ENCODE measurements around the gene FXR2.

Gene FXR2

DNA sequence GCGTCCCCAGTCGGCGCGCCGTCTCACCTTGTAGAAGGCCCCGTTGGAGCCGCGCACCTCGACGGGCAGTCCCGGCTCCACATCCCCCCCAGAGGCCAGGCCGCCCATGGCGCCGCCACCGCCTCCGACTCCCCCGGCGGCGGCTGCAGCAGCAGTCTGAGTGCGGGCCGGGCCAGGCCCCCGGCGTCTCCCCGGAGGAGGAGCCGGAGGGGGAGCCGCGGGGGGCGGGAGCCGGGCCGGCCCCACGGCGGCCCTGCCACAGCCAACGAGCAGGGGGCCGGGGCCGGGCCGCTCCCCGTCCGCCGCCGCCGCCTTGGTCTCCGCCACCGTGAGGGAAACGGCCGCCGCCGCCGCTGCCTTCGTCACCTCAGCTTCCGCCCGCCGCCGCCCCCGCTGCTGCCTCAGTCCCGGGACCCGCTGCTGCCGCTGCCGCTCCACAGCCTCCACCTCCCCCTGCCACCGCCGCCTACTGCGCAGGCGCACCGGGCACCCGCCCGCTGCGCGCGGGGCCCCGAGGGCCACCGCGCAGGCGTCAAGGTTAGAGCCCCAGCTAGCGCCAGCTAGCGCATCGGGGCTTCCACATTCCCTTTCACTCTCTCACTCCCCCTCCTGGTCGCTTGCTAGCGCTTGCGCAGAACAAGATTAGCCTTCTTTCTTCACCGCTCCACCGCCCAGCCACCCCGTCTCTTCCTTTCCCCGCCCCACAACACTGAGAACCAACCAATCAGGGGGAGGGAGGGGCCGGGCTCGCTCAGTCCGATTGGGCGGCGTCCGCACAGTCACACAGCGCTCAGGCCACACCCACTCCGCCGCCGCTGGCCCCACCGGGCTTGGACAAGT lies at the start of gene FXR2:
Gene FXR2 (minus strand): TSS at position 473 of the 840 bp plus-strand sequence. CDS start 365 bp downstream, at position 108.
- TF ChIP-seq SUZ12 (IDR thresholded peaks at IDR 0.05) (no peak), LEF1 (IDR thresholded peaks at IDR 0.05; ENCODE audit: borderline replicate concordance) (no peak), FOXA1 (IDR thresholded peaks at IDR 0.05) (no peak), CTBP1 (IDR thresholded peaks at IDR 0.05; ENCODE audit: borderline replicate concordance) (no peak), TARDBP (IDR thresholded peaks at IDR 0.05) (no peak), NFRKB (IDR thresholded peaks at IDR 0.05) (no peak), BHLHE40 (IDR thresholded peaks at IDR 0.05; ENCODE audit: borderline replicate concordance) (no peak), FOXM1 (IDR thresholded peaks at IDR 0.05; ENCODE audit: borderline replicate concordance) (no peak), SP1 (IDR thresholded peaks at IDR 0.05) (no peak), FOXK2 (IDR thresholded peaks at IDR 0.05) (no peak)
- POLR2A ChIA-PET, result interaction anchor here (0.6 to 4.4 kb wide), 15 partner anchors 10 to 102 kb away, joined by 3 to 40 read pairs (median 5); partner anchors contain the start of genes ATP1B2, DNAH2, MPDU1 and SAT2
- CTCF ChIA-PET, result interaction anchor here (0.6 to 1.5 kb wide), 8 partner anchors 12 to 834 kb away, joined by 3 to 6 read pairs (median 4); partner anchors contain the start of genes TP53 and WRAP53
- peak; percentile 99 for DNase-seq (ENCODE audit: extremely low spot score)

DNA sequence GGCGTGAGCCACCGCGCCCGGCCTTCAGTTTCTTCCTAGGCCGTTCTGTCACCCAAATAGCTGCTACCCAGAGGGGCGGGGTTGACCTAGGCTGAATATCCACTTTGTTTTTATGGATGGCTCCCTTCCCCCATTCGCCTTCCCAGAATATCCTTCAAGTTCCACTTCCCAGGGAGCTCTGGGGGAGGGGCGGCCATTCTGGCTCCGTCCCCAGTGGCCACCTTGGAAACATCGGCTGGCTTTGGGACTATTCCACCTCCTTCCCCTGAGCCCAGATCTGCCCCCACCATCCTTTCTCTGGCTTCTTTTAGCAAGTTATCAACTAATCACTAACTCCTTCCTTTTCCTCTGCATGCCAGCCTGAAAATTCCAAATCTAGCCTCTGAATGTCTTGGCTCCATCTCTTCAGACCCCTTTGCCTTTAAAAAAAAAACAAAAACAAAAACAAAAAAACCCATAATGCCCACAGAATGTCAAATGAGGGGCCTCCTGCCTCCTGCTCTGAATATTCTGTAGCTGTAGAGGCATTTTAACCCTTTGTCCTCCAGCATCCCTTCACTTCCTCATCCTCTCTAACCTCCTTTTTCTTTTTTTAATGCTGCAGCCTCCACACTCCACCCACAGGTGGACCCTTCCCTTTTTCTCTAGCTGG lies 42.4 kb upstream of the FXR2 start:
- no peak for TF ChIP-seq FOXM1 (IDR thresholded peaks at IDR 0.05; ENCODE audit: borderline replicate concordance)
- no peak for TF ChIP-seq NFRKB (IDR thresholded peaks at IDR 0.05)
- TF ChIP-seq HDGF (IDR thresholded peaks at IDR 0.05; ENCODE audit: borderline replicate concordance), result no peak
- TF ChIP-seq, protein P1, sequence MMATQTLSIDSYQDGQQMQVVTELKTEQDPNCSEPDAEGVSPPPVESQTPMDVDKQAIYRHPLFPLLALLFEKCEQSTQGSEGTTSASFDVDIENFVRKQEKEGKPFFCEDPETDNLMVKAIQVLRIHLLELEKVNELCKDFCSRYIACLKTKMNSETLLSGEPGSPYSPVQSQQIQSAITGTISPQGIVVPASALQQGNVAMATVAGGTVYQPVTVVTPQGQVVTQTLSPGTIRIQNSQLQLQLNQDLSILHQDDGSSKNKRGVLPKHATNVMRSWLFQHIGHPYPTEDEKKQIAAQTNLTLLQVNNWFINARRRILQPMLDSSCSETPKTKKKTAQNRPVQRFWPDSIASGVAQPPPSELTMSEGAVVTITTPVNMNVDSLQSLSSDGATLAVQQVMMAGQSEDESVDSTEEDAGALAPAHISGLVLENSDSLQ (IDR thresholded peaks at IDR 0.05), result no peak
- no peak for TF ChIP-seq TARDBP (IDR thresholded peaks at IDR 0.05)
- TF ChIP-seq SUZ12 (IDR thresholded peaks at IDR 0.05), result no peak
- TF ChIP-seq CTBP1 (IDR thresholded peaks at IDR 0.05; ENCODE audit: borderline replicate concordance), result no peak
- no peak for TF ChIP-seq L3MBTL2 (conservative IDR thresholded peaks at IDR 0.05)
- TF ChIP-seq ARNT (IDR thresholded peaks at IDR 0.05), result no peak
- TF ChIP-seq SP1 (IDR thresholded peaks at IDR 0.05), result no peak
- ChIA-PET POLR2A (interaction anchor here (1.1 to 10.6 kb wide), 4 partner anchors 22 to 43 kb away, joined by 3 to 143 read pairs (median 6); partner anchors contain the start of genes SAT2, TP53 and WRAP53), CTCF (interaction anchor here (0.6 to 0.7 kb wide), 2 partner anchors 200 to 531 kb away, joined by 4 read pairs; partner anchors contain the start of gene NAA38)
- peak; percentile 55 for DNase-seq (ENCODE audit: extremely low spot score)

DNA sequence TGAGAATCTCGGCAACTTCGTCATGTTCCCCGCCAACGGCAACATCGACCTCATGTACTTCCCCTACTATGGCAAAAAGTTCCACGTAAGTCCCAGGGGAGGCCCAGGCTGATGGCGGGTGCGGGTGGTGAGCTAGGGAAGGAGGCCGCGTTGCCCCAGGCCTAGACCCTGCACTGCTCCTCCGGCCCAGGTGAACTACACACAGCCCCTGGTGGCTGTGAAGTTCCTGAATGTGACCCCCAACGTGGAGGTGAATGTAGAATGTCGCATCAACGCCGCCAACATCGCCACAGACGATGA lies 40.8 kb upstream of the FXR2 start:
- ChIA-PET CTCF (interaction anchor here (1.2 kb wide), 1 partner anchor 23 kb away, joined by 4 read pairs; no protein-coding TSS in a partner anchor), POLR2A (interaction anchor here (1.4 to 10.6 kb wide), 2 partner anchors 31 to 71 kb away, joined by 5 to 143 read pairs; partner anchors contain the start of genes MPDU1, TP53 and WRAP53)

DNA sequence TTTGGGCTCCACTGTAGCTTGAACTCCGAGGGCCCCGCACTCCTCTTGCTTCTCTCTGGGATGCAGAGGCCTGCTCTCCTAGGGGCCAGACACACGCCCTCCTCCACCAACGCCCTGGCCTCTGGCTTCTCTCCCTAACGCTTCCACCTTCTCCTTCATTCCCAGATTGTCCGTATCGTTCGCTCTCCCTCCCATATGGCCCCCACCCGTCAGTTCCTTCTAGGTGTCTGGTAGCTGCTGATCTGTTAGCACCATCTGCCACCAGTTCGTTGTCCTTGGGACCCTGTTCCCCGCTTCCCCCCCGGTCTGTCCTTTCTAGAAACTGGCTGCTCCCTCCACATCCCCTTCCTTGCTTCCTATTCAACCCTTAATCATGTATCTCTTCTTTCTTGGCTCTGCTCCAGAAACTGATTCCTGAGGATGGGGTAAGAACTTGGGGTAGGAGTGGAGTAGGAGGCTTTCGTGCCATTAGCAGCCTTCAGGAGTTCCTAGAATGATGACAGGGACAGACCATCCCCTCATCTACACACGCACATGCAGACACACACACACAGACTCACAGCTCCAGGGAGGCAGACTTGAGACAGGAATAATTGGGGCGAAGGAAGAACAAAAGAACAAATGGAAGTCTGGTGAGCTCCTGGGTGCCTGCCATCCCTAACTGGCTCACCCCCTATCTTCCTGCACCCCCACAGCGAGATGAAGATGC lies 40.3 kb upstream of the FXR2 start:
- POLR2A ChIA-PET, result interaction anchor here (1.4 to 10.6 kb wide), 2 partner anchors 31 to 71 kb away, joined by 5 to 143 read pairs; partner anchors contain the start of genes MPDU1, TP53 and WRAP53
- CTCF ChIA-PET, result interaction anchor here (0.6 kb wide), 1 partner anchor 22 kb away, joined by 3 read pairs; no protein-coding TSS in a partner anchor
- DNase-seq (ENCODE audit: extremely low spot score), result no peak
- TF ChIP-seq FOXK2 (IDR thresholded peaks at IDR 0.05) (no peak), ELF4 (IDR thresholded peaks at IDR 0.05) (no peak), FOXM1 (IDR thresholded peaks at IDR 0.05; ENCODE audit: borderline replicate concordance) (no peak), HDGF (IDR thresholded peaks at IDR 0.05; ENCODE audit: borderline replicate concordance) (no peak), L3MBTL2 (conservative IDR thresholded peaks at IDR 0.05) (no peak), LEF1 (IDR thresholded peaks at IDR 0.05; ENCODE audit: borderline replicate concordance) (no peak), SP1 (IDR thresholded peaks at IDR 0.05) (no peak), SUZ12 (IDR thresholded peaks at IDR 0.05) (no peak), CTBP1 (IDR thresholded peaks at IDR 0.05; ENCODE audit: borderline replicate concordance) (no peak), NFRKB (IDR thresholded peaks at IDR 0.05) (no peak), FOXA1 (IDR thresholded peaks at IDR 0.05) (no peak), TARDBP (IDR thresholded peaks at IDR 0.05) (no peak), ZNF384 (IDR thresholded peaks at IDR 0.05) (no peak), ARNT (IDR thresholded peaks at IDR 0.05) (no peak), BHLHE40 (IDR thresholded peaks at IDR 0.05; ENCODE audit: borderline replicate concordance) (no peak)
- TF ChIP-seq, protein P1 (IDR thresholded peaks at IDR 0.05), result no peak

More for the DNA sequence above, 40.8 kb upstream of the FXR2 start:
- TF ChIP-seq L3MBTL2 (conservative IDR thresholded peaks at IDR 0.05), result no peak
- no peak for TF ChIP-seq FOXK2 (IDR thresholded peaks at IDR 0.05)
- TF ChIP-seq ARNT (IDR thresholded peaks at IDR 0.05), result no peak
- TF ChIP-seq ELF4 (IDR thresholded peaks at IDR 0.05), result no peak
- TF ChIP-seq FOXA1 (IDR thresholded peaks at IDR 0.05), result no peak
- TF ChIP-seq SUZ12 (IDR thresholded peaks at IDR 0.05), result no peak
- no peak for TF ChIP-seq HDGF (IDR thresholded peaks at IDR 0.05; ENCODE audit: borderline replicate concordance)
- no peak for DNase-seq (ENCODE audit: extremely low spot score)
